HCT116 (cell line): Measurements from ENCODE around the gene FGFR4. TPM values are rescaled to one million over a fixed set of nuclear protein-coding genes. Genes with fewer than 3 reads are reported as not detected.

ENCODE experiments used
- ATAC-seq: fragments of 200-7000 bp; cut with Tn5 transposase; 2 replicates; pipeline ENCODE4 v1.9.1; 2020; ENCODE audit warnings: mild to moderate bottlenecking, moderate library complexity
- BruUV-seq: library from RNA; stranded (reverse); fragments of 400-500 nt; replicated peaks from 2 replicates; lab custom pipeline; 2021; lab: Mats Ljungman, UMichigan
- CTCF ChIA-PET: fragments of 300-600 bp; sonication (Branson Sonifier 250); formaldehyde crosslinking; loops from one replicate; lab custom pipeline; 2021; ENCODE audit warnings: antibody characterized with exemption; lab: Charles Lee
- POLR2A ChIA-PET: fragments of 300-600, 350-600 bp; sonication (Branson Sonifier 250); formaldehyde crosslinking; loops from one replicate; lab custom pipeline; 2021; ENCODE audit warnings: antibody characterized with exemption; lab: Charles Lee
- RAD21 ChIA-PET, 2 experiments: fragments of 300-600 bp; sonication (Branson Sonifier 250); formaldehyde crosslinking; loops; one replicate each; lab custom pipeline; 2023; ENCODE audit warnings: low total read pairs in 2 of 2; ENCODE audit not compliant: uncharacterized antibody in 2 of 2, unreplicated experiment in 2 of 2, low non-redundant PET in 1 of 2; lab: Charles Lee
- DNase-seq: peaks from one replicate; pipeline ENCODE4 v3.0.0-alpha.2; 2010; ENCODE audit warnings: low read depth, low spot score
- H2AFZ ChIP-seq: fragments of 200-600 bp; shearing (Covaris generic), sonication (generic); 2 replicates; pipeline ENCODE4 v1.6.1; 2017; ENCODE audit warnings: low read depth, mixed run types, mixed read lengths, antibody characterized with exemption, low read length; ENCODE audit not compliant: poor library complexity, severe bottlenecking
- H3K27ac ChIP-seq: 2 replicates; pipeline ENCODE4 v1.5.1; 2012; ENCODE audit warnings: low read depth, low read length
- H3K27me3 ChIP-seq: fragments of 200-600 bp; sonication (generic); 2 replicates; pipeline ENCODE4 v1.6.1; 2016; ENCODE audit warnings: mixed run types, low read length, mixed read lengths; ENCODE audit not compliant: insufficient read depth
- H3K36me3 ChIP-seq, 2 experiments: fragments of 200-500 bp in 1 of 2; fragments of 200-600 bp in 1 of 2; sonication (Bioruptor generic) in 1 of 2; sonication (generic) in 1 of 2; 2 replicates each; pipeline versions ENCODE4 v1.5.1 to v1.6.1; 2014 to 2016; ENCODE audit warnings: low read length in 2 of 2, inconsistent platforms in 1 of 2, mixed read lengths in 1 of 2, mixed run types in 1 of 2; ENCODE audit not compliant: insufficient read depth in 2 of 2, control insufficient read depth in 1 of 2
- H3K4me1 ChIP-seq, 2 experiments: fragments of 200-600 bp in 1 of 2; sonication (generic) in 1 of 2; 2 replicates each; pipeline versions ENCODE4 v1.5.1 to v1.6.1; 2012 to 2017; ENCODE audit warnings: low read length in 2 of 2, inconsistent platforms in 1 of 2, mild to moderate bottlenecking in 1 of 2, mixed read lengths in 1 of 2, mixed run types in 1 of 2, moderate library complexity in 1 of 2; ENCODE audit not compliant: insufficient read depth in 2 of 2, control insufficient read depth in 1 of 2
- H3K4me2 ChIP-seq: fragments of 200-600 bp; sonication (generic); 2 replicates; pipeline ENCODE4 v1.6.1; 2017; ENCODE audit warnings: mixed run types, low read length, mixed read lengths
- H3K4me3 ChIP-seq, 2 experiments: fragments of 200-600 bp in 1 of 2; sonication (generic) in 1 of 2; replicated peaks in 1 of 2; 2 replicates each; pipeline ENCODE4 v1.5.1; 2011 to 2016; ENCODE audit warnings: low read length in 2 of 2, control low read depth in 1 of 2, low read depth in 1 of 2, mild to moderate bottlenecking in 1 of 2, mixed read lengths in 1 of 2, mixed run types in 1 of 2
- H3K79me2 ChIP-seq: fragments of 200-600 bp; sonication (generic); 2 replicates; pipeline ENCODE4 v1.6.1; 2017; ENCODE audit warnings: mild to moderate bottlenecking, mixed run types, low read length, moderate library complexity, mixed read lengths; ENCODE audit not compliant: insufficient read depth
- H3K9ac ChIP-seq: fragments of 200-600 bp; sonication (generic); 2 replicates; pipeline ENCODE4 v1.6.1; 2016; ENCODE audit warnings: low read length, mixed read lengths
- H3K9me2 ChIP-seq: fragments of 200-600 bp; sonication (generic), shearing (Covaris generic); 2 replicates; pipeline ENCODE4 v1.6.1; 2017; ENCODE audit warnings: mixed run types, mild to moderate bottlenecking, moderate library complexity; ENCODE audit not compliant: insufficient read depth
- H3K9me3 ChIP-seq, 2 experiments: fragments of 200-500 bp in 1 of 2; fragments of 200-600 bp in 1 of 2; sonication (Bioruptor generic) in 1 of 2; sonication (generic) in 1 of 2; 2 replicates each; pipeline ENCODE4 v1.6.1; 2014 to 2017; ENCODE audit warnings: low read length in 2 of 2, mixed read lengths in 2 of 2, inconsistent platforms in 1 of 2, low read depth in 1 of 2, mild to moderate bottlenecking in 1 of 2, mixed run types in 1 of 2, moderate library complexity in 1 of 2; ENCODE audit not compliant: control insufficient read depth in 1 of 2, insufficient read depth in 1 of 2
- H4K20me1 ChIP-seq: fragments of 200-600 bp; sonication (generic), shearing (Covaris generic); 2 replicates; pipeline ENCODE4 v1.6.1; 2017; ENCODE audit warnings: mixed run types, mild to moderate bottlenecking, moderate library complexity; ENCODE audit not compliant: insufficient read depth
- CEBPB ChIP-seq: IDR thresholded peaks from 2 replicates; pipeline ENCODE4 v1.6.1; 2012; ENCODE audit warnings: low read depth
- ELF1 ChIP-seq: IDR thresholded peaks from 2 replicates; pipeline ENCODE4 v1.6.1; 2012; ENCODE audit warnings: low read depth, borderline replicate concordance
- EZH2phosphoT487 ChIP-seq: fragments of 200-600 bp; IDR thresholded peaks from 2 replicates; pipeline ENCODE4 v1.6.1; 2018; ENCODE audit warnings: antibody characterized with exemption, borderline replicate concordance
- FOSL1 ChIP-seq: IDR thresholded peaks from 2 replicates; pipeline ENCODE4 v1.6.1; 2012; ENCODE audit warnings: low read depth
- JUND ChIP-seq: IDR thresholded peaks from 2 replicates; pipeline ENCODE4 v1.6.1; 2012
- POLR2AphosphoS5 ChIP-seq: IDR thresholded peaks from 2 replicates; pipeline ENCODE4 v1.6.1; 2011; ENCODE audit warnings: mild to moderate bottlenecking, low read depth, low read length, moderate library complexity
- SIN3A ChIP-seq: IDR thresholded peaks from 2 replicates; pipeline ENCODE4 v1.6.1; 2012; ENCODE audit warnings: low read depth
- SP1 ChIP-seq: IDR thresholded peaks from 2 replicates; pipeline ENCODE4 v1.6.1; 2012; ENCODE audit warnings: low read depth
- SRF ChIP-seq: IDR thresholded peaks from 2 replicates; pipeline ENCODE4 v1.6.1; 2012; ENCODE audit warnings: low read depth
- TCF7L2 ChIP-seq: IDR thresholded peaks from 2 replicates; pipeline ENCODE4 v1.7.0; 2011; ENCODE audit warnings: borderline replicate concordance, inconsistent platforms; ENCODE audit not compliant: insufficient read depth, insufficient read length; ENCODE audit errors: extremely low read depth
- ZNF274 ChIP-seq: fragments of 200-500 bp; sonication (Bioruptor generic); IDR thresholded peaks from 2 replicates; pipeline ENCODE4 v1.6.1; 2014; ENCODE audit warnings: mild to moderate bottlenecking, low read depth, low read length, inconsistent platforms
- intact Hi-C: fragments of 100-400 bp; cut with micrococcal nuclease; formaldehyde crosslinking; loops from 2 replicates; pipeline ENCODE4 v1.10.0; 2022
- total RNA-seq: library from RNA; stranded (reverse); gene quantifications from one replicate; pipeline ENCODE4 v1.2.1, GENCODE V29; 2021; ENCODE audit not compliant: unreplicated experiment
- TF ChIP-seq, protein P1 (sequence below): IDR thresholded peaks from 2 replicates; pipeline ENCODE4 v1.6.1; 2012
- TF ChIP-seq, protein P2 (sequence below), 3 experiments: fragments of 200-600 bp in 1 of 3; sonication (generic) in 1 of 3; IDR thresholded peaks in 2 of 3; conservative IDR thresholded peaks in 1 of 3; 2 replicates each; pipeline ENCODE4 v1.5.1; 2012 to 2017; ENCODE audit warnings: low read depth in 2 of 3, low read length in 2 of 3, antibody characterized with exemption in 1 of 3, borderline replicate concordance in 1 of 3, control low read depth in 1 of 3, mild to moderate bottlenecking in 1 of 3, mixed read lengths in 1 of 3, mixed run types in 1 of 3, moderate library complexity in 1 of 3; ENCODE audit not compliant: insufficient read depth in 1 of 3
- TF ChIP-seq, protein P3 (sequence below): IDR thresholded peaks from 2 replicates; pipeline ENCODE4 v1.6.1; 2012; ENCODE audit warnings: low read depth
- TF ChIP-seq, protein P4 (sequence below): IDR thresholded peaks from 2 replicates; pipeline ENCODE4 v1.6.1; 2012

The FGFR4 gene
- total RNA-seq, 1 experiment from 2014 or later = 78.1 TPM

DNA sequence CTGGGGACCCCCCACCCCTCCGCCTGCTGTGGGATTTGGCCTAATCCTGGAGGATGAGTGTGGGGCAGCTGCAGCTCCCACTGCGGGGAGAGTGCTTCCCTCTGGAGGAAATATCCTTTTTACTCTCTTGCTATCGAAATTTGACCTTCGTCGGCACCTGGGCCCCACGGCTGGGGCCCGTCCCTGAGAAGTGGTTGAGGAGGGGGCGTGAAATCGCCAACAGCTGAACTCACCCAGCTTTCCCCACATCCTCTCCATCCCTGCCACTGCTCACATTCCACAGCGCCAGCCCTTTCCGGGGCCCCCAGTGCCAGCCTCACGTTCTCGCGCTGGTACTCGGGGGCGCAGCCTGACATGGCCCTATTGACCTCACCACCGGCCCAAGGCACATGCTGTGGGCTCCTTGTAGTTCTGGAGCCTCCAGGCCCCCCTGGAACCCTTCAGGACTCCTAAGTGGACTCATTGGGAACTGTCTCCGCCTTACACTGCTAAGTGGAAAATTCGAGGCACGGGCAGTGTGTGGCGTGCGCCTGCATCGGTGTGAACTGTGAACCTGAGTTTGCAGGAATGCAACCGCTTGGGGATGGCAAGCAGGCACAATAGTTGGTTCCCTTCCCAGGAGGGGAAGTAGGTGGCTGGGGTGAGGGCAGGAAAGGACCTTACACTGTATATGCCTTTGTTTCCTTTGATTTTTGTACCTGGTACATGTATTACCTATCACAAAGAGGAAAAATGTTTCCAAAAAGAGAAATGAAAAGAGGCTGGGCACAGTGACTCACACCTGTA, 19.2 kb downstream of the FGFR4 start:
- TF ChIP-seq SP1 = no peak
- TF ChIP-seq, protein P1, sequence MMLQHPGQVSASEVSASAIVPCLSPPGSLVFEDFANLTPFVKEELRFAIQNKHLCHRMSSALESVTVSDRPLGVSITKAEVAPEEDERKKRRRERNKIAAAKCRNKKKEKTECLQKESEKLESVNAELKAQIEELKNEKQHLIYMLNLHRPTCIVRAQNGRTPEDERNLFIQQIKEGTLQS = no peak
- TF ChIP-seq JUND = no peak
- TF ChIP-seq, protein P2, sequence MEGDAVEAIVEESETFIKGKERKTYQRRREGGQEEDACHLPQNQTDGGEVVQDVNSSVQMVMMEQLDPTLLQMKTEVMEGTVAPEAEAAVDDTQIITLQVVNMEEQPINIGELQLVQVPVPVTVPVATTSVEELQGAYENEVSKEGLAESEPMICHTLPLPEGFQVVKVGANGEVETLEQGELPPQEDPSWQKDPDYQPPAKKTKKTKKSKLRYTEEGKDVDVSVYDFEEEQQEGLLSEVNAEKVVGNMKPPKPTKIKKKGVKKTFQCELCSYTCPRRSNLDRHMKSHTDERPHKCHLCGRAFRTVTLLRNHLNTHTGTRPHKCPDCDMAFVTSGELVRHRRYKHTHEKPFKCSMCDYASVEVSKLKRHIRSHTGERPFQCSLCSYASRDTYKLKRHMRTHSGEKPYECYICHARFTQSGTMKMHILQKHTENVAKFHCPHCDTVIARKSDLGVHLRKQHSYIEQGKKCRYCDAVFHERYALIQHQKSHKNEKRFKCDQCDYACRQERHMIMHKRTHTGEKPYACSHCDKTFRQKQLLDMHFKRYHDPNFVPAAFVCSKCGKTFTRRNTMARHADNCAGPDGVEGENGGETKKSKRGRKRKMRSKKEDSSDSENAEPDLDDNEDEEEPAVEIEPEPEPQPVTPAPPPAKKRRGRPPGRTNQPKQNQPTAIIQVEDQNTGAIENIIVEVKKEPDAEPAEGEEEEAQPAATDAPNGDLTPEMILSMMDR (IDR thresholded peaks at IDR 0.05 in 2 of 3, conservative IDR thresholded peaks at IDR 0.05 in 1 of 3; ENCODE audit: borderline replicate concordance in 1 of 3, insufficient read depth in 1 of 3, low read depth in 2 of 3, low read length in 2 of 3) = no peak
- no peak for TF ChIP-seq TCF7L2
- no peak for TF ChIP-seq POLR2AphosphoS5
- no peak for TF ChIP-seq SIN3A
- no peak for TF ChIP-seq ZNF274
- no peak for TF ChIP-seq EZH2phosphoT487
- TF ChIP-seq, protein P3, sequence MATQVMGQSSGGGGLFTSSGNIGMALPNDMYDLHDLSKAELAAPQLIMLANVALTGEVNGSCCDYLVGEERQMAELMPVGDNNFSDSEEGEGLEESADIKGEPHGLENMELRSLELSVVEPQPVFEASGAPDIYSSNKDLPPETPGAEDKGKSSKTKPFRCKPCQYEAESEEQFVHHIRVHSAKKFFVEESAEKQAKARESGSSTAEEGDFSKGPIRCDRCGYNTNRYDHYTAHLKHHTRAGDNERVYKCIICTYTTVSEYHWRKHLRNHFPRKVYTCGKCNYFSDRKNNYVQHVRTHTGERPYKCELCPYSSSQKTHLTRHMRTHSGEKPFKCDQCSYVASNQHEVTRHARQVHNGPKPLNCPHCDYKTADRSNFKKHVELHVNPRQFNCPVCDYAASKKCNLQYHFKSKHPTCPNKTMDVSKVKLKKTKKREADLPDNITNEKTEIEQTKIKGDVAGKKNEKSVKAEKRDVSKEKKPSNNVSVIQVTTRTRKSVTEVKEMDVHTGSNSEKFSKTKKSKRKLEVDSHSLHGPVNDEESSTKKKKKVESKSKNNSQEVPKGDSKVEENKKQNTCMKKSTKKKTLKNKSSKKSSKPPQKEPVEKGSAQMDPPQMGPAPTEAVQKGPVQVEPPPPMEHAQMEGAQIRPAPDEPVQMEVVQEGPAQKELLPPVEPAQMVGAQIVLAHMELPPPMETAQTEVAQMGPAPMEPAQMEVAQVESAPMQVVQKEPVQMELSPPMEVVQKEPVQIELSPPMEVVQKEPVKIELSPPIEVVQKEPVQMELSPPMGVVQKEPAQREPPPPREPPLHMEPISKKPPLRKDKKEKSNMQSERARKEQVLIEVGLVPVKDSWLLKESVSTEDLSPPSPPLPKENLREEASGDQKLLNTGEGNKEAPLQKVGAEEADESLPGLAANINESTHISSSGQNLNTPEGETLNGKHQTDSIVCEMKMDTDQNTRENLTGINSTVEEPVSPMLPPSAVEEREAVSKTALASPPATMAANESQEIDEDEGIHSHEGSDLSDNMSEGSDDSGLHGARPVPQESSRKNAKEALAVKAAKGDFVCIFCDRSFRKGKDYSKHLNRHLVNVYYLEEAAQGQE = no peak
- TF ChIP-seq CEBPB = no peak
- TF ChIP-seq SRF = no peak
- no peak for TF ChIP-seq FOSL1
- TF ChIP-seq, protein P4, sequence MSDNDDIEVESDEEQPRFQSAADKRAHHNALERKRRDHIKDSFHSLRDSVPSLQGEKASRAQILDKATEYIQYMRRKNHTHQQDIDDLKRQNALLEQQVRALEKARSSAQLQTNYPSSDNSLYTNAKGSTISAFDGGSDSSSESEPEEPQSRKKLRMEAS = no peak
- TF ChIP-seq ELF1 = no peak
- no peaks in the 10 kb centered on the region for H3K9me3 ChIP-seq
- POLR2A ChIA-PET = no interaction called here
- H3K4me3 ChIP-seq = no peak overlapping the region
- H3K27ac ChIP-seq = no peak overlapping the region
- no peaks in the 10 kb centered on the region for H3K36me3 ChIP-seq
- no peaks in the 10 kb centered on the region for H3K27me3 ChIP-seq
- DNase-seq (no peak), ATAC-seq (no peak)
- no peak overlapping the region for H3K4me2 ChIP-seq
- CTCF ChIA-PET = interaction anchor here (1.4 kb wide), 1 partner anchor 204 kb away, joined by 3 read pairs; no protein-coding TSS in a partner anchor
- no peaks in the 10 kb centered on the region for H4K20me1 ChIP-seq
- no peaks in the 10 kb centered on the region for H3K9me2 ChIP-seq
- BruUV-seq = no TSS peak
- peaks cover 0 to 1% of the 10 kb centered on the region in 2 experiments; a peak in 1 of 4 replicates for H3K4me1 ChIP-seq
- no peak overlapping the region for H3K9ac ChIP-seq
- intact Hi-C loops = no loop called here
- RAD21 ChIA-PET = no interaction called here
- no peaks in the 10 kb centered on the region for H3K79me2 ChIP-seq
- H2AFZ ChIP-seq = no peak overlapping the region
